Activated naive CD4-positive, alpha-beta T cell (primary cell): ENCODE results near the gene TOMM22.

Source experiments
- DNase-seq, 4 experiments: peaks; one replicate each; lab custom pipeline; 2025; lab: John Stamatoyannopoulos, UW

TOMM22 gene

GRCh38 chr22:38715176-38715764, 33.5 kb downstream of the TOMM22 start:
- no peak for DNase-seq

GRCh38 chr22:38715852-38716251, 34.1 kb downstream of the TOMM22 start:
- no peak for DNase-seq

DNA sequence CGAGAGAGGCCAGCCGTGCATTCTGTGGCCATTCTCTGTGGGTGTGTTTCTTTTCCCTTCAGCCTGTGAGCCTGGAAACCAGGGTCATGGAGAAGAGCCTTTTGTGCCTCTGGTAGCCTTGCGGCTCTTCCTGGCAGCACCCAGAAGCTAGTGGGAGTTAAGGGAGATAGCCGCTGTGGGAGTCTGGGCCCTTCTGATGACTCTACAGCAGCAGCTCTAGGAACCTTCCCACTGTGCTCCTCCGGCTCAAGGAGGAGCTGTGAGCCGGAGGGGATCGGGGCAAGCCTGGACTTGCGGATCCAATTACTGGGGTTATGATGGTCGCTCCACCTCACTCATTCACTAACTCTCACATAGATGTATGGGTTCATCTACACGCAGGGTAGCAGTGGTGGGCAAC, 34.5 kb downstream of the TOMM22 start:
- DNase-seq = no peak

DNA sequence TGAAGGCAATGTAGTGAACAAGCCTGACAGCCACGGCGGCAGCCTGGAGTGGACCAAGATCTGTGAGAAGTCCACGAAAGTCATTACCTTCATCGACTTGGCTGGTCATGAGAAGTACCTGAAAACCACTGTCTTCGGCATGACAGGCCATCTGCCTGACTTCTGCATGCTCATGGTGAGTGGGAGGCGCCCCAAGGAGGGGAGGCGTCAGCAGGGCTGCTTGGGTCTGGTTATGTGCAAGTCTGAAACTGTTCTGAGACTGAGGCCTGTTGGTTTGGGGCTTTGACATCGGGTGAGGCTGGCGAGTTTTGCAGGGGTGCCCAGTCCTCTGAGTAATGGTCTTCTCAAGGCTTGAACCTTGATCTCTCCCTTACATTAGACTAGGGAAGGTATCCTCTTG, 35.1 kb downstream of the TOMM22 start:
- DNase-seq = no peak

DNA sequence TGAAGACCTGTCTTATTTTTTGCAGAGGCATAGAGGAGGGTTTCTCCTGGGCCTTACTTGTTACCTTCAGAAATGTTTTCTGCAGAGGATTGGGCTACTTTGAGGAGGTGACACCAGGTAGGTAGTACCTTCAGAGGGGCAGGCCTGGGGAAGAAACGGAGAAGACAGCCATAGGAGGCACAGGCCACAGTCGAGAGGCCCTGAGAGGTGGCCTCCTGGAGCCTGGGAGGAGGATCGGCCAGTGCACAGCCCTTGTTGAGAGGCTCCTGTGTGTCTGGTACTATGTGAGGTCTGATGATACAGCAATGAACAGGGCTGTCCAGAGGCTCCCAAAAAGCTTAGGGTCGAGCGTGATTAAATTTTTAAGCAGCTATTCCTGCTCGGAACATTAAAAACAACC, 35.5 kb downstream of the TOMM22 start:
- no peak for DNase-seq

GRCh38 chr22:38718414-38718813, 36.7 kb downstream of the TOMM22 start:
- DNase-seq = no peak

DNA sequence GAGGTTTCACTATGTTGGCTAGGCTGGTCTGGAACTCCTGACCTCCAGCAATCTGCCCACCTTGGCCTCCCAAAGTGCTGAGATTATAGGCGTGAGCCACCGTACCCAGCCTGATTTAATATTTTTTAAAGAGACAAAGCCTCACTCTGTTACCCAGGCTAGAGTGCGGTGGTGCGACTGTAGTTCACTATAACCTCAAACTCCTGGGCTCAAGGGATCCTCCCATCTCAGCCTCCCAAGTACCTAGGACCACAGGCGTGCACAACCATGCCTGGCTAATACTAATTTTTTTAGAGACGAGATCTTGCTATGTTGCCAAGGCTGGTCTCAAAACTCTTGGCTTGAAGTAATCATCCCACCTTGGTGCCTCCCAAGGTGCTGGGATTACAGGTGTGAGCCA, 37.4 kb downstream of the TOMM22 start:
- DNase-seq = no peak

GRCh38 chr22:38720350-38720749, 38.6 kb downstream of the TOMM22 start:
- no peak for DNase-seq

DNA sequence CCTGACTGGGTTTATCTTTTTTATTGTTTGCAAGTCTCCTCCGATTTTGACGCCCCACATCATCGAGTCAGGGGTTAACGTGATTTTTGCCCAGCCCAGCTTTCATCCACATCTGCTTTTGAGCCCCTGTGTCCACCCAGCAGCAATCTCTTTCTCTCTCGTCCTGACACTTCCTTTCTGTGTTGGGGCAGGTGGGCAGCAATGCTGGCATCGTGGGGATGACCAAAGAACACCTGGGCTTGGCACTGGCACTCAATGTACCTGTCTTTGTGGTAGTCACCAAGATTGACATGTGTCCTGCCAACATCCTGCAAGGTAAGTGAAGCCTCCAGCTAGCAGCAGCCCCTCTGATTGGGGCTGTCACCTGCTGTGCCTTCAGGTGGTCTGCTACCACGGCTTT, 39.8 kb downstream of the TOMM22 start:
- DNase-seq = no peak

DNA sequence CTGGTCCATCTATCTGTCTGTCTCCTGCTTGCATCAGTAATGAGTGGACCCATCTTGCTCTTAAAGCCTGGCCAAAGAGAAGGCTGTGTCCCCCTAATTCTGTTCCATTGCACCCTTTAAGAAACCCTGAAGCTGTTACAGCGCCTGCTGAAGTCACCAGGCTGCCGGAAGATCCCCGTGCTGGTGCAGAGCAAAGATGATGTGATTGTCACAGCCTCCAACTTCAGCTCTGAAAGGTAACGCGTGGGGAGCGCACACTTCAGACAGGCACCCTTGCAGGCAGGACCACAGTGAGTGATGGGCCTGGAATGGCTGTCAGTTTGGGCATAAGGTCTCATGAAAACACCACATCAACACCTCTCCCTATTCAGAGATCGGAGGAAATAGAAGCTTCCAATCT, 42.4 kb downstream of the TOMM22 start:
- DNase-seq = no peak

GRCh38 chr22:38724926-38725571, 43.3 kb downstream of the TOMM22 start:
- DNase-seq = no peak

GRCh38 chr22:38725900-38726655, 44.3 kb downstream of the TOMM22 start:
- no peak for DNase-seq

- DNase-seq = no peak
These were observed 45.4 kb downstream of the TOMM22 start for GRCh38 chr22:38727123-38727522.

DNA sequence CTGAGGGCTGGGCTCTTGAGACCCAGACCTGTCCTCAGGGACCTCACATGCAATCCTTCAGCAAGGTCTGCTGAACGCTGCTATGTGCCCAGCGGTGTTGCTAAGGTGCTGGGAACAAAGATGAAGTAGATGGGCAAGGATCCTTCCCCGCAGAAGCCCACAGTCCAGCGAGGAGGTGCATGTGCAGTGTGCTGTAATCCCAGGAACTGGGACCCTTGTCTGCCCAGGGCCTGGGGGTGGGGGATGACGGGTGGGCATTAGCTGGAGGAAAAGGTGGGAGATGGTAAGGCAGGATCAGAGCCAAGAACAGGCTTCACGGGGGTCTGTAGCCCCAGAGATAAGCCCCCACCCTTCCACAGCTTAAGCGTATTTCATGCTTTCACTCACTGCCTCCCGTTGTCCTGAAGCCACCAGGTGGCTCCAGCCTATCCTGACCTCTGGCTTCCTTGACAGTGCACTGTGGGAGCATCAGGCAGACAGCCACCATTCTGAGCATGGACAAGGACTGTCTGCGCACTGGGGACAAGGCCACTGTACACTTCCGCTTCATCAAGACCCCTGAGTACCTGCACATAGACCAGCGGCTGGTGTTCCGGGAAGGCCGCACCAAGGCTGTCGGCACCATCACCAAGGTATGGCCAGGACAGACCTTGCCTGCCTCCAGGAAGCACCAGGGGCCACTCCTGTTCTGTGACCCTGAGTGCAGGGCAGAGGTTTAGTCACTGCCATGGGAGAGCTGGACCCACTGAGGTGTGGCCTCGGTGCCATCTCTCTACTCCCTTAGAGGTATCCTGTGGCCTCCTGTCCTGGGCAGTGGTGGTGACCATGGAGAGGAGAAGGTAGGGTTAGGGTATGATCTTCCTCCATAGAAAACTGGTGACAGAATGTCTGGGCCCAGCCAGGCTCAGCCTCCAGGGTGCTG, 46.0 kb downstream of the TOMM22 start:
- DNase-seq = no peak

DNA sequence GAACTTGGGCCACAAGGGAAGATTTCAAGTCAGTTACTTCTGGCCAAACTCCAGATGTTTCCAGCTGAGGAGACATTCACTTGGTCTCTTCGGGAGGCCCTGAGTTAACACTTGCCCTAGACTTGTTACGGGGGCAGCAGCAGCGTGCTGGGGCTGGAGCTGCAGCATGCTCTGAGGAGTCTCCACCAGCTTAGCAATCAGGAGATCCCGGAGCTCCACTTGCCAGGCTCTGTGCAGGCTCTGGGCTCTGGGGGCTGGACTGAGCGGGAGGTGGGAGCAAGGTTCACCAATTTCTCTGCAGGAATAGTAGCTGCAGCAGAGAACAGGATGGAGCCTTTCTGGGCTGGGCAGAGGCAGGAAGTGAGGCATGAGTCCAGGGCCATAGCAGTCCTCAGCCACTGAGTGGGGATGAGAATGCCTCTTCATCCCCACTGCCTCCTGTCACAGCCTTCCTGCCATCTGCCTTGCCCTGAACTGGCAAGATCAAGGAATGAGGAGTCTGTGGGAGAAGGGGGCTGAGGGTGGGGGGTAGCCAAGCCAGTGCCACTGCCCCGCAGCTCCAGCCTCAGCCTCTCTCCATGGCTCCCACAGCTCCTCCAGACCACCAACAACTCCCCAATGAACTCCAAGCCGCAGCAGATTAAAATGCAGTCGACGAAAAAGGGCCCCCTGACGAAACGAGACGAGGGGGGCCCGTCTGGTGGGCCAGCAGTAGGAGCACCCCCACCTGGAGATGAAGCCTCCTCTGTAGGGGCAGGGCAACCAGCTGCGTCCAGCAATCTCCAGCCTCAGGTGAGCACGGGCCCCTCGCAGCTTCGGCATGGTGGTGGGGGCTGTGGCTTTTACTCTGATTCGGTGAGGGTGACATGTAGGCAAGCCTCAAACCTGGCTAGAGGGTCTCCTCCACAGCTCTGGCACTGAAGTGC, 47.4 kb downstream of the TOMM22 start:
- DNase-seq = no peak

GRCh38 chr22:38729946-38730345, 48.2 kb downstream of the TOMM22 start:
- DNase-seq = no peak

GRCh38 chr22:38730411-38730871, 48.7 kb downstream of the TOMM22 start:
- no peak for DNase-seq

DNA sequence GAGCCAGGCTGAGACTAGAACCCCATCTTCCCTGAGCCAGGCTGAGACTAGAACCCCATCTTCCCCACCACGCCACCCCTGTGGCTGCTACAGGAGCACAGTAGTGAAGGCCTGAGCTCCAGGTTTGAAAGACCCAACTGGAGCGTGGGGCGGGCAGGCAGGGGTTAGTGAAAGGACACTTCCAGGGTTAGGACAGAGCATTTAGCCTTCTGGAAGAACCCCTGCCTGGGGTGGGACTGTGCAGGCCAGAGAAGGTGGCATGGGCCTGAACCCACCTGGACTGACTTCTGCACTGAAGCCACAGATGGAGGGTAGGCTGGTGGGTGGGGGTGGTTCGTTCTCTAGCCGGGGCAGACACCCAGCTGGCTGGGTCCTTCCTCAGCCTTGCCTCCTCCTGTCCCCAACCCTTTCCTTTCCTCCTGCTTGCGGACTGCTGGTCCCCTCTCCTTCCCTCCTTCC, 50.0 kb downstream of the TOMM22 start:
- no peak for DNase-seq

DNA sequence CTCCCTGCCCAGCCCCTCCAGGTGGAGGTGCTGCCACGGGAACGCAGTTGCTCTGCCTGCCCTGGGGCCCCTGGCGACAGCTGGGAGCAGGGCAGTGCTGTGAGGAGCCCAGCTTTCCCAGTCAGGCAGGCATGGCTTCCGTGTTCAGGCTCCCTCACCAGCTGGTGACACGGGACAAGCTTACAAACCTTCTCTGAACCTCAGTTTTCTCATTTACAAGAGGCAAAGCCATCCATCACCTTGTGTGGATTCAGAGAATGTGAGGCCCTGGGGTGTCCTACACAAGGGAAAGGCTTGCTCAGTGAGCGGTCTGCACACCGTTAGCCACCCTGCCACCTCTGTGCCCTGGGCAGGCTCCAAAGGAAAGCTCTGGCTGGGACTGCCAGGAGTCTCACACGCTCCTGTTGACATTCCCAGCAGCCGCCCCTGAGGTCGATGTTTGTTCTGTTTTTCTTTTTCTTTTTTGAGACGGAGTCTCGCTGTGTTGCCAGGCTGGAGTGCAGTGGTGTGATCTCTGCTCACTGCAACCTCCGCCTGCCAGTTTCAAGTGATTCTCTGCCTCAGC, 50.6 kb downstream of the TOMM22 start:
- DNase-seq = no peak

- peak in 1 of 4 experiments; percentile 55 for DNase-seq
These were observed 51.6 kb downstream of the TOMM22 start for GRCh38 chr22:38733329-38733723.
